ENCODE results near the gene SCN3B. TPM values are rescaled to one million over a fixed set of nuclear protein-coding genes. Genes with fewer than 3 reads are reported as not detected.

The SCN3B gene, protein sequence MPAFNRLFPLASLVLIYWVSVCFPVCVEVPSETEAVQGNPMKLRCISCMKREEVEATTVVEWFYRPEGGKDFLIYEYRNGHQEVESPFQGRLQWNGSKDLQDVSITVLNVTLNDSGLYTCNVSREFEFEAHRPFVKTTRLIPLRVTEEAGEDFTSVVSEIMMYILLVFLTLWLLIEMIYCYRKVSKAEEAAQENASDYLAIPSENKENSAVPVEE
- total RNA-seq: not detected
- total RNA-seq (2013): 0.04 TPM
- total RNA-seq: 0 to 0.14 (median 0) reads per million in 29 experiments

DNA sequence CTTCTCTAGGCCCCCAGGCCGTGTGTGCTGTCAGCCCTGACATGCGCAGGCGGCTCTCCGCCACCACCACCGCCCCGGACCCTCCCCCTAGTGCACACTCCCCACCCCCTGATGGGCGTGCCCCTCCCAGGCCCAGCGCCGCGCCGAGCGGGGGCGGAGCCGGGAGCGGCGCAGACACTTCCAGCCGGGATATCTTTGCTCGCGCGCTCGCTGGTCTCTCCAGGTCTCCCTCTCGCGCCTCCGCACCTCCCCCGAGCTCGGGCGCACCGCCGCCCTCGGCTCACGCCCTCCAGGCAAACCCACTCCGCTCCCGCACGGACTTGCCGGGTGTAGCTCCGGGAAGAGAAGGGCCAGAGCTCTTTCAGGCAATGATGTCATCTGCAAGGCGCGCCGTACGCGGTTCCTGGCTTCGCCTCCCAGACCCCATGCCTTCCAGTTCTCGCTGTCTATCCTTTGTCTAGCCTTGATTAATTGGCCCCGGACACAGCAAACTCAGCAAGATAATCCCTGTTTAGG, at the start of gene SCN3B:
SCN3B (minus strand) TSS at position 59 of the 516 bp plus-strand sequence. CDS start 823 bp downstream, outside the sequence.
- 3% methylated on average over 41 of the region's 44 CpGs for WGBS (ENCODE audit: insufficient coverage)
- peaks cover 9 to 19% (median 17%) of the 10 kb centered on the region in 3 donors for H3K9me3 Mint-ChIP-seq
- H3K27me3 Mint-ChIP-seq: peaks cover 40 to 51% of the 10 kb centered on the region in 2 donors
- DNase-seq (peak in 3 of 35 experiments; percentile 11 to 17 (median 13)), ATAC-seq (replicated peaks in 1 of 4) (peak in 3 of 4 experiments; percentile 24 to 83 (median 37))
- H3K9me3 ChIP-seq: no peaks in the 10 kb centered on the region
- H3K36me3 ChIP-seq (ENCODE audit: control insufficient read depth in 2 of 2, extremely low read depth in 1 of 2, insufficient read depth in 1 of 2, low read length in 1 of 2): no peaks in the 10 kb centered on the region
- H3K4me1 Mint-ChIP-seq: peaks cover 18 to 29% (median 22%) of the 10 kb centered on the region in 3 donors
- H3K27me3 ChIP-seq (replicated peaks in 1 of 2; ENCODE audit: control insufficient read depth in 2 of 2, extremely low read depth in 1 of 2, insufficient read depth in 2 of 2, low read length in 1 of 2): peaks cover 22 to 38% of the 10 kb centered on the region in 2 experiments
- no peaks in the 10 kb centered on the region for H3K36me3 Mint-ChIP-seq
- H3K4me3 Mint-ChIP-seq: peak within 1 kb of the TSS; percentile 64 to 66 (median 65)
- no peak within 1 kb of the TSS for H3K27ac Mint-ChIP-seq
- H3K4me1 ChIP-seq (ENCODE audit: control insufficient read depth in 1 of 2, extremely low read depth in 1 of 2, insufficient read depth in 2 of 2, low read length in 2 of 2): peaks cover 4 to 15% of the 10 kb centered on the region in 2 experiments
- peak within 1 kb of the TSS; percentile 46 to 78 for H3K4me3 ChIP-seq (ENCODE audit: control insufficient read depth in 1 of 2, extremely low read depth in 1 of 2, low read length in 1 of 2)
- ChIA-PET POLR2A (no interaction called here), CTCF (interaction anchor here in 1 of 2 donors (1.0 to 1.3 kb wide), 3 partner anchors 26 to 52 kb away, joined by 3 to 5 read pairs (median 3); no protein-coding TSS in a partner anchor)
- H3K27ac ChIP-seq (ENCODE audit: low read length): no peak within 1 kb of the TSS

DNA sequence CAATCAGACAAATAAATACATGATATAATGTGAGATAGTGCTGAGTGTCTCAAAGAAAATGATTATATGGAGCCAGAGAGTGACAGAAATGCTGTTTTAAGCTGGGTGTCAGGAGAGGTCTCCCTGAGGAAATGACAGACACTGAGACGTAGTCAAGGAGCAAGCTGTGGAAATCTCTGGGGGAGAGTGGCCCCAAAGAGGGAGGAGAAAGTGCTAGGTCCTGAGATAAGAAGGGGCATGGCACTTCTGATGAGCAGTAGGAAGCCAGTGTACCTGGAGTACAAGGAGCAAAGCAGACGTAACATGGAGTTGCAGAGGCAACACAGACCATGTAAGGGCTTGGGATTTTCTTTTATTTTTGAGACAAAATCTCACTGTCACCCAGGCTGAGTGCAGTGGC, 48.3 kb upstream of the SCN3B start:
- Mint-ChIP-seq H3K27me3 (peaks cover 11 to 14% of the 10 kb centered on the region in 2 donors), H3K9me3 (no peaks in the 10 kb centered on the region), H3K4me3 (no peak overlapping the region), H3K4me1 (peaks cover 0 to 3% (median 0%) of the 10 kb centered on the region in 3 donors), H3K36me3 (no peaks in the 10 kb centered on the region), H3K27ac (no peak overlapping the region)
- Histone ChIP-seq H3K4me1 (ENCODE audit: control insufficient read depth in 1 of 2, extremely low read depth in 1 of 2, insufficient read depth in 2 of 2, low read length in 2 of 2) (no peaks in the 10 kb centered on the region), H3K36me3 (ENCODE audit: control insufficient read depth in 2 of 2, extremely low read depth in 1 of 2, insufficient read depth in 1 of 2, low read length in 1 of 2) (no peaks in the 10 kb centered on the region), H3K9me3 (no peaks in the 10 kb centered on the region), H3K27me3 (replicated peaks in 1 of 2; ENCODE audit: control insufficient read depth in 2 of 2, extremely low read depth in 1 of 2, insufficient read depth in 2 of 2, low read length in 1 of 2) (peaks cover 0 to 9% of the 10 kb centered on the region in 2 experiments), H3K27ac (ENCODE audit: low read length) (no peak overlapping the region), H3K4me3 (ENCODE audit: control insufficient read depth in 1 of 2, extremely low read depth in 1 of 2, low read length in 1 of 2) (no peak overlapping the region)
- DNase-seq: no peak
- POLR2A ChIA-PET: no interaction called here
- ATAC-seq (replicated peaks in 1 of 4): no peak
- CTCF ChIA-PET: no interaction called here
- 70% methylated on average over 2 of the region's 2 CpGs for WGBS (ENCODE audit: insufficient coverage)

- Mint-ChIP-seq H3K9me3 (no peaks in the 10 kb centered on the region), H3K27me3 (peaks cover 12 to 19% of the 10 kb centered on the region in 2 donors), H3K36me3 (no peaks in the 10 kb centered on the region), H3K4me1 (no peaks in the 10 kb centered on the region), H3K27ac (no peak overlapping the region), H3K4me3 (no peak overlapping the region)
- no peak overlapping the region for H3K4me3 ChIP-seq (ENCODE audit: control insufficient read depth in 1 of 2, extremely low read depth in 1 of 2, low read length in 1 of 2)
- ATAC-seq (replicated peaks in 1 of 4) (no peak), DNase-seq (no peak)
- POLR2A ChIA-PET: no interaction called here
- H3K27ac ChIP-seq (ENCODE audit: low read length): no peak overlapping the region
- H3K9me3 ChIP-seq: no peaks in the 10 kb centered on the region
- 76% methylated on average over 7 of the region's 9 CpGs for WGBS (ENCODE audit: insufficient coverage)
- peaks cover 0 to 9% of the 10 kb centered on the region in 2 experiments for H3K27me3 ChIP-seq (replicated peaks in 1 of 2; ENCODE audit: control insufficient read depth in 2 of 2, extremely low read depth in 1 of 2, insufficient read depth in 2 of 2, low read length in 1 of 2)
- CTCF ChIA-PET: no interaction called here
- no peaks in the 10 kb centered on the region for H3K4me1 ChIP-seq (ENCODE audit: control insufficient read depth in 1 of 2, extremely low read depth in 1 of 2, insufficient read depth in 2 of 2, low read length in 2 of 2)
- no peaks in the 10 kb centered on the region for H3K36me3 ChIP-seq (ENCODE audit: control insufficient read depth in 2 of 2, extremely low read depth in 1 of 2, insufficient read depth in 1 of 2, low read length in 1 of 2)
These were observed 47.7 kb upstream of the SCN3B start for GRCh38 chr11:123702139-123702538.

- H3K9me3 Mint-ChIP-seq: no peaks in the 10 kb centered on the region
- Histone ChIP-seq H3K9me3 (no peaks in the 10 kb centered on the region), H3K4me3 (ENCODE audit: control insufficient read depth in 1 of 2, extremely low read depth in 1 of 2, low read length in 1 of 2) (no peak overlapping the region), H3K27me3 (replicated peaks in 1 of 2; ENCODE audit: control insufficient read depth in 2 of 2, extremely low read depth in 1 of 2, insufficient read depth in 2 of 2, low read length in 1 of 2) (peaks cover 0 to 9% of the 10 kb centered on the region in 2 experiments), H3K36me3 (ENCODE audit: control insufficient read depth in 2 of 2, extremely low read depth in 1 of 2, insufficient read depth in 1 of 2, low read length in 1 of 2) (no peaks in the 10 kb centered on the region), H3K4me1 (ENCODE audit: control insufficient read depth in 1 of 2, extremely low read depth in 1 of 2, insufficient read depth in 2 of 2, low read length in 2 of 2) (no peaks in the 10 kb centered on the region), H3K27ac (ENCODE audit: low read length) (no peak overlapping the region)
- ATAC-seq (replicated peaks in 1 of 4) (no peak), DNase-seq (no peak)
- peaks cover 16 to 25% of the 10 kb centered on the region in 2 donors for H3K27me3 Mint-ChIP-seq
- ChIA-PET POLR2A (no interaction called here), CTCF (interaction anchor here in 1 of 2 donors (0.6 to 1.4 kb wide), 2 partner anchors 9 to 124 kb away, joined by 3 read pairs; no protein-coding TSS in a partner anchor)
- H3K4me3 Mint-ChIP-seq: no peak overlapping the region
- WGBS (ENCODE audit: insufficient coverage): 100% methylated on average over 1 of the region's 3 CpGs
- no peak overlapping the region for H3K27ac Mint-ChIP-seq
- no peaks in the 10 kb centered on the region for H3K36me3 Mint-ChIP-seq
- H3K4me1 Mint-ChIP-seq: no peaks in the 10 kb centered on the region
These were observed 46.3 kb upstream of the SCN3B start for GRCh38 chr11:123700772-123701171.

GRCh38 chr11:123698546-123699127, 44.2 kb upstream of the SCN3B start:
- Histone ChIP-seq H3K27ac (ENCODE audit: low read length) (no peak overlapping the region), H3K27me3 (replicated peaks in 1 of 2; ENCODE audit: control insufficient read depth in 2 of 2, extremely low read depth in 1 of 2, insufficient read depth in 2 of 2, low read length in 1 of 2) (peaks cover 0 to 7% of the 10 kb centered on the region in 2 experiments), H3K9me3 (no peaks in the 10 kb centered on the region), H3K4me3 (ENCODE audit: control insufficient read depth in 1 of 2, extremely low read depth in 1 of 2, low read length in 1 of 2) (no peak overlapping the region), H3K4me1 (ENCODE audit: control insufficient read depth in 1 of 2, extremely low read depth in 1 of 2, insufficient read depth in 2 of 2, low read length in 2 of 2) (no peaks in the 10 kb centered on the region), H3K36me3 (ENCODE audit: control insufficient read depth in 2 of 2, extremely low read depth in 1 of 2, insufficient read depth in 1 of 2, low read length in 1 of 2) (no peaks in the 10 kb centered on the region)
- Mint-ChIP-seq H3K27ac (no peak overlapping the region), H3K9me3 (no peaks in the 10 kb centered on the region), H3K27me3 (peaks cover 20 to 25% of the 10 kb centered on the region in 2 donors), H3K36me3 (no peaks in the 10 kb centered on the region), H3K4me1 (no peaks in the 10 kb centered on the region), H3K4me3 (no peak overlapping the region)
- DNase-seq: no peak
- ChIA-PET POLR2A (no interaction called here), CTCF (no interaction called here)
- 67% methylated on average over 1 of the region's 2 CpGs for WGBS (ENCODE audit: insufficient coverage)
- no peak for ATAC-seq (replicated peaks in 1 of 4)

DNA sequence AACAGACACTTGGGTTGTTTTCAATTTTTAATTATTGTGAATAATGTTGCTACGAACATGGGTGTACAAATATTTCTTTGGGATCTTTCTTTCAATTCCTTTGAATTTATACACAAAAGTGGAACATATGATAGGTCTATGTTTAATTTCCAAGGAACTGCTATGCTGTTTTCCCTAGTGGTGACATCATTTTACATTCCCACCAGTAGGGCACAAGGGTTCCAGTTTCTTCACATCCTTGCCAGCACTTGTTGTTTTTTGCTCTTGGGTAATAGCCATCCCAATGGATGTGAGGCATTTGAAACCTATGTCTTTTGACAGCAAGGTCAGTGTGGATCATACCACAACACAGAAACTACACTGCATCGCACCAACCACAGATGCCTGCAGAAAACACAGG, 41.8 kb upstream of the SCN3B start:
- Histone ChIP-seq H3K4me3 (ENCODE audit: control insufficient read depth in 1 of 2, extremely low read depth in 1 of 2, low read length in 1 of 2) (no peak overlapping the region), H3K27me3 (replicated peaks in 1 of 2; ENCODE audit: control insufficient read depth in 2 of 2, extremely low read depth in 1 of 2, insufficient read depth in 2 of 2, low read length in 1 of 2) (peaks cover 3 to 6% of the 10 kb centered on the region in 2 experiments), H3K27ac (ENCODE audit: low read length) (no peak overlapping the region), H3K36me3 (ENCODE audit: control insufficient read depth in 2 of 2, extremely low read depth in 1 of 2, insufficient read depth in 1 of 2, low read length in 1 of 2) (no peaks in the 10 kb centered on the region), H3K4me1 (ENCODE audit: control insufficient read depth in 1 of 2, extremely low read depth in 1 of 2, insufficient read depth in 2 of 2, low read length in 2 of 2) (no peaks in the 10 kb centered on the region), H3K9me3 (no peaks in the 10 kb centered on the region)
- no peak for DNase-seq
- peaks cover 26 to 30% of the 10 kb centered on the region in 2 donors for H3K27me3 Mint-ChIP-seq
- no CpG with 5 or more reads among the region's 2 CpGs for WGBS (ENCODE audit: insufficient coverage)
- POLR2A ChIA-PET: no interaction called here
- CTCF ChIA-PET: no interaction called here
- H3K4me3 Mint-ChIP-seq: no peak overlapping the region
- no peaks in the 10 kb centered on the region for H3K36me3 Mint-ChIP-seq
- no peak overlapping the region for H3K27ac Mint-ChIP-seq
- ATAC-seq (replicated peaks in 1 of 4): no peak
- no peaks in the 10 kb centered on the region for H3K4me1 Mint-ChIP-seq
- no peaks in the 10 kb centered on the region for H3K9me3 Mint-ChIP-seq

Measured in T-cell (primary cell).